Mammary epithelial cell (primary cell): Measurements from ENCODE around the gene OFD1.

Experiments used
- CTCF ChIP-seq, 2 donors: IDR thresholded peaks in 1 of 2; conservative IDR thresholded peaks in 1 of 2; 2 replicates each; pipeline ENCODE4 v1.5.1; 2011 to 2012; ENCODE audit warnings: inconsistent platforms in 2 of 2, low read length in 2 of 2, mild to moderate bottlenecking in 2 of 2, control low read depth in 1 of 2, low read depth in 1 of 2; ENCODE audit not compliant: insufficient read depth in 1 of 2; ENCODE audit errors: extremely low read depth in 1 of 2
- EZH2 ChIP-seq: IDR thresholded peaks from 2 replicates; pipeline ENCODE4 v1.6.1; 2012; ENCODE audit warnings: low read length, inconsistent platforms, borderline replicate concordance

GRCh38 chrX:13770013-13770535 lies 35.5 kb downstream of the OFD1 start:
- TF ChIP-seq CTCF (conservative IDR thresholded peaks at IDR 0.05 in 1 of 2, IDR thresholded peaks at IDR 0.05 in 1 of 2; ENCODE audit: extremely low read depth in 1 of 2, insufficient read depth in 1 of 2, low read depth in 1 of 2, low read length in 2 of 2) = no peak
- TF ChIP-seq EZH2 = no peak
